Natural killer cell (primary cell): ENCODE measurements around the gene CLPX. TPM values are rescaled to one million over a fixed set of nuclear protein-coding genes. Genes with fewer than 3 reads are reported as not detected.

ENCODE experiments used
- ATAC-seq, 3 donors: fragments of 150-1000 bp in 2 of 3; fragments of 200-7000 bp in 1 of 3; cut with Tn5 transposase; 1 replicate in 1 of 3; 2 replicates in 2 of 3; pipeline ENCODE4 v1.10.0; 2021; ENCODE audit warnings: mild to moderate bottlenecking in 2 of 3, moderate library complexity in 2 of 3
- DNase-seq, 2 donors: peaks; one replicate each; pipeline versions ENCODE4 v3.0.0 to v3.0.0-alpha.2; 2013 to 2021; ENCODE audit warnings: mixed read lengths in 1 of 2
- H3K27ac ChIP-seq: one replicate; pipeline ENCODE4 v1.5.1; 2013; ENCODE audit warnings: mild to moderate bottlenecking, low read length
- H3K27me3 ChIP-seq: one replicate; pipeline ENCODE4 v1.6.1; 2013; ENCODE audit warnings: low read length; ENCODE audit not compliant: control insufficient read depth, insufficient read depth
- H3K36me3 ChIP-seq: one replicate; pipeline ENCODE4 v1.6.1; 2013; ENCODE audit warnings: low read length; ENCODE audit not compliant: control insufficient read depth, insufficient read depth
- H3K4me1 ChIP-seq: one replicate; pipeline ENCODE4 v1.6.1; 2013; ENCODE audit warnings: low read length; ENCODE audit not compliant: control insufficient read depth, insufficient read depth
- H3K4me3 ChIP-seq: one replicate; pipeline ENCODE4 v1.5.1; 2013; ENCODE audit warnings: low read length
- H3K9me3 ChIP-seq: one replicate; pipeline ENCODE4 v1.6.1; 2013; ENCODE audit warnings: low read length; ENCODE audit not compliant: control insufficient read depth, insufficient read depth
- H3K27ac Mint-ChIP-seq, 2 donors: one replicate each; pipeline ENCODE4 v1.8.0; 2022; ENCODE audit warnings: mild to moderate bottlenecking in 2 of 2, mixed read lengths in 2 of 2, moderate library complexity in 1 of 2
- H3K27me3 Mint-ChIP-seq, 2 donors: one replicate each; pipeline ENCODE4 v1.8.0; 2022; ENCODE audit warnings: low read depth in 2 of 2, mixed read lengths in 2 of 2
- H3K36me3 Mint-ChIP-seq: one replicate; pipeline ENCODE4 v1.8.0; 2022; ENCODE audit warnings: mixed read lengths
- H3K4me1 Mint-ChIP-seq, 2 donors: one replicate each; pipeline ENCODE4 v1.8.0; 2022; ENCODE audit warnings: mixed read lengths in 2 of 2
- H3K4me3 Mint-ChIP-seq: one replicate; pipeline ENCODE4 v1.8.0; 2022; ENCODE audit warnings: mild to moderate bottlenecking, moderate library complexity, mixed read lengths
- H3K9me3 Mint-ChIP-seq, 2 donors: one replicate each; pipeline ENCODE4 v1.8.0; 2022; ENCODE audit warnings: mixed read lengths in 2 of 2
- WGBS: methylation state at CpG from one replicate; pipeline ENCODE4 v1.1.7; 2013; ENCODE audit warnings: missing lambda C conversion rate; ENCODE audit not compliant: insufficient coverage; 5-methylcytosine and 5-hydroxymethylcytosine counted together
- intact Hi-C: fragments of 100-400 bp; cut with micrococcal nuclease; formaldehyde crosslinking; loops from one replicate; pipeline ENCODE4 v1.14.2; 2022
- total RNA-seq, 4 donors: library from RNA; stranded (reverse); fragments of 120-200 nt in 1 of 4; gene quantifications; one replicate each; pipeline versions ENCODE4 v1.2.3 to v1.2.4, GENCODE V29; 2013 to 2022
- TF ChIP-seq, protein P1 (sequence below): fragments of 200-600 bp; IDR thresholded peaks from one replicate; pipeline ENCODE4 v1.8.0; 2022; ENCODE audit warnings: antibody characterized with exemption

The CLPX gene
- total RNA-seq, 3 donors from 2014 or later (not counting 1 experiment from before 2014, with no cell fraction given), result 35.4 to 39.9 (median 38.2) TPM

DNA sequence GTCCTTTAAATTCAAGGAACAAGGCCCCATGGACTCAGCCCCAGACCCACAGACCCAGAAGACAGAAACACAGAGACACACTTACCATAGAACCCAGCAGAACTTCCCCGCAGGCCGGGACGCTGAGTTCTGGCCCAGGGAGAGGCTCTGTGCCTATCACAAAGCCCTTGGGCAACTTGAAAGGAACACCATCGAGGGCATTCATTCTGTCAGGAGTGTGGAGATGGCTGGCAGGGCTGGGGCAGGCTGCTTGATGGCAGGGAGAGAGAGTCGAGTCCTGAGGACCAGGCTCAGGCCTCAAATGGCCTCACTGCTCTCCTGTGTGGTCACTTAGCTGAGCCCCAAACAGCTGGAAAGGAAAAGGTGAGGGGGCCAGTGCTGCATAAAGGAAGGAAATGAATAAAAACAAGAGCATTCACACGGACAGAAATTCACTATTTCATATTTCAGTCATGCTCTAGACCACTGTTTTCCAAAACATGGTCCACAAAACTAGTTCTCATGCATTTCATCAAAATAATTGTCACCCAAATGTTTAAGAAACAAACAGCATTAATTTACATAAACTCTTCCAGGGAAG lies 79.0 kb downstream of the CLPX start:
- Mint-ChIP-seq H3K4me1 (peaks cover 8 to 14% of the 10 kb centered on the region in 2 donors), H3K4me3 (no peak overlapping the region), H3K27ac (no peak overlapping the region), H3K9me3 (no peaks in the 10 kb centered on the region), H3K36me3 (no peaks in the 10 kb centered on the region), H3K27me3 (no peaks in the 10 kb centered on the region)
- ATAC-seq, result no peak
- Histone ChIP-seq H3K9me3 (no peaks in the 10 kb centered on the region), H3K4me1 (peaks cover 4% of the 10 kb centered on the region), H3K4me3 (no peak overlapping the region), H3K27me3 (no peaks in the 10 kb centered on the region), H3K27ac (no peak overlapping the region), H3K36me3 (peaks cover 15% of the 10 kb centered on the region)
- DNase-seq, result no peak
- intact Hi-C loops, result no loop called here
- 75% methylated on average over 6 of the region's 6 CpGs for WGBS
- TF ChIP-seq, protein P1, sequence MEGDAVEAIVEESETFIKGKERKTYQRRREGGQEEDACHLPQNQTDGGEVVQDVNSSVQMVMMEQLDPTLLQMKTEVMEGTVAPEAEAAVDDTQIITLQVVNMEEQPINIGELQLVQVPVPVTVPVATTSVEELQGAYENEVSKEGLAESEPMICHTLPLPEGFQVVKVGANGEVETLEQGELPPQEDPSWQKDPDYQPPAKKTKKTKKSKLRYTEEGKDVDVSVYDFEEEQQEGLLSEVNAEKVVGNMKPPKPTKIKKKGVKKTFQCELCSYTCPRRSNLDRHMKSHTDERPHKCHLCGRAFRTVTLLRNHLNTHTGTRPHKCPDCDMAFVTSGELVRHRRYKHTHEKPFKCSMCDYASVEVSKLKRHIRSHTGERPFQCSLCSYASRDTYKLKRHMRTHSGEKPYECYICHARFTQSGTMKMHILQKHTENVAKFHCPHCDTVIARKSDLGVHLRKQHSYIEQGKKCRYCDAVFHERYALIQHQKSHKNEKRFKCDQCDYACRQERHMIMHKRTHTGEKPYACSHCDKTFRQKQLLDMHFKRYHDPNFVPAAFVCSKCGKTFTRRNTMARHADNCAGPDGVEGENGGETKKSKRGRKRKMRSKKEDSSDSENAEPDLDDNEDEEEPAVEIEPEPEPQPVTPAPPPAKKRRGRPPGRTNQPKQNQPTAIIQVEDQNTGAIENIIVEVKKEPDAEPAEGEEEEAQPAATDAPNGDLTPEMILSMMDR, result no peak

DNA sequence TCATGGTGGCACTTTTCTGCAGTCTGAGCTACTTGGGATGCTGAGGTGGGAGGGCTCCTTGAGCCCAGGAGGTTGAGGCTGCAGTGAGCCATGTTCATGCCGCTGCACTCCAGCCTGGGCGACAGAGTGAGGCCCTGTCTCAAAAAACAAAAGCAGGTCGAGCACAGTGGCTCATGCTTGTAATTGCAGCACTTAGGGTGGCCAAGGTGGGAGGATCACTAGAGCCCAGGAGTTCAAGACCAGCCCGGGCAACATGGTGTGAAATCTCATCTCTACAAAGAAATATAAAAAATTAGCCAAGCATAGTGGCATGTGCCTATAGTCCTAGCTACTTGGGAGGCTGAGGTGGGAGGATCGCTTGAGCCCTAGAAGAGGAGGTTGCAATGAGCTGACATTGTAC lies 80.1 kb downstream of the CLPX start:
- no peaks in the 10 kb centered on the region for H3K27me3 Mint-ChIP-seq

DNA sequence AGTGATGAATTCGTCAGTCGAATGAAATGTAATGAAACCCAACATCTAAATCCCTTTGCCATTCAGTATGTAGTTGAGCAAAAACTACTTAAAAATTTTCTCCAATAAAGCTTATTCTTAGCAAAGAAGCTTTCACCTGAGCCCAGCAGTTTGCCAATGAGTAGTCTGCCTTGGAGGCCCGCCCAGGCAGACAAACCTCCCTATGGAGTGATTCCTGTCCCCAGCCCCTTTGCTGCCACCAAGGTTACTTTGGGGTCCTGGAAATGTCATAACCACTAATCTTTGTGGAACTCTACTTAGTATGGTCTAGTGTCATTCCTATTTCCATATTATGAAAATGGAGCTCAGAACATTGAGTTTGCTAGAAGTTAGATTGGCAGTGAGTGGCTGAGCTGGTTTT lies 82.2 kb downstream of the CLPX start:
- H3K4me1 ChIP-seq, result peaks cover 4% of the 10 kb centered on the region
- H3K36me3 ChIP-seq, result peaks cover 31% of the 10 kb centered on the region
- peaks cover 9 to 22% of the 10 kb centered on the region in 2 donors for H3K4me1 Mint-ChIP-seq
- H3K36me3 Mint-ChIP-seq, result no peaks in the 10 kb centered on the region
- ATAC-seq, result no peak
- intact Hi-C loops, result no loop called here
- 100% methylated on average over 3 of the region's 3 CpGs for WGBS
- no peaks in the 10 kb centered on the region for H3K9me3 ChIP-seq
- H3K27me3 Mint-ChIP-seq, result no peaks in the 10 kb centered on the region
- H3K27me3 ChIP-seq, result no peaks in the 10 kb centered on the region
- no peak overlapping the region for H3K27ac Mint-ChIP-seq
- no peak for DNase-seq
- no peaks in the 10 kb centered on the region for H3K9me3 Mint-ChIP-seq
- no peak overlapping the region for H3K4me3 Mint-ChIP-seq
- H3K27ac ChIP-seq, result no peak overlapping the region
- TF ChIP-seq, protein P1, result no peak
- H3K4me3 ChIP-seq, result no peak overlapping the region

More for the DNA sequence above, 80.1 kb downstream of the CLPX start:
- Mint-ChIP-seq H3K9me3 (no peaks in the 10 kb centered on the region), H3K36me3 (no peaks in the 10 kb centered on the region), H3K4me1 (peaks cover 9 to 16% of the 10 kb centered on the region in 2 donors), H3K27ac (no peak overlapping the region), H3K4me3 (no peak overlapping the region)
- Histone ChIP-seq H3K36me3 (peaks cover 17% of the 10 kb centered on the region), H3K4me1 (peaks cover 4% of the 10 kb centered on the region), H3K27ac (no peak overlapping the region), H3K27me3 (no peaks in the 10 kb centered on the region), H3K4me3 (no peak overlapping the region), H3K9me3 (no peaks in the 10 kb centered on the region)
- 97% methylated on average over 5 of the region's 5 CpGs for WGBS
- no peak for DNase-seq
- no peak for ATAC-seq
- TF ChIP-seq, protein P1, result no peak
- intact Hi-C loops, result no loop called here
